ENCODE data around the gene PLCL1.

PLCL1 gene

GRCh38 chr2:198165289-198165688 lies 360.9 kb downstream of the PLCL1 start:
- in situ Hi-C loops (cut with HindIII; ENCODE audit: low pct_ligation_motif_present, low sequenced_read_pairs) = no loop called here
- H3K27ac ChIP-seq = no peak overlapping the region
- H3K36me3 ChIP-seq (replicated peaks) = no peaks in the 10 kb centered on the region
- no peak overlapping the region for H3K4me3 ChIP-seq (ENCODE audit: low read depth, low read length)
- DNase-seq = no peak
- TF ChIP-seq CTCF (IDR thresholded peaks at IDR 0.05; ENCODE audit: low read depth, low read length, missing control alignments) = no peak
- H3K27me3 ChIP-seq (replicated peaks) = no peaks in the 10 kb centered on the region

GRCh38 chr2:198167346-198167745 lies 363.0 kb downstream of the PLCL1 start:
- in situ Hi-C loops (cut with HindIII; ENCODE audit: low pct_ligation_motif_present, low sequenced_read_pairs) = no loop called here
- H3K36me3 ChIP-seq (replicated peaks) = no peaks in the 10 kb centered on the region

GRCh38 chr2:198168651-198169050 lies 364.3 kb downstream of the PLCL1 start:
- H3K27ac ChIP-seq = no peak overlapping the region
- in situ Hi-C loops (cut with HindIII; ENCODE audit: low pct_ligation_motif_present, low sequenced_read_pairs) = no loop called here
- TF ChIP-seq CTCF (IDR thresholded peaks at IDR 0.05; ENCODE audit: low read depth, low read length, missing control alignments) = no peak
- H3K4me3 ChIP-seq (ENCODE audit: low read depth, low read length) = no peak overlapping the region
- no peaks in the 10 kb centered on the region for H3K27me3 ChIP-seq (replicated peaks)
- no peaks in the 10 kb centered on the region for H3K36me3 ChIP-seq (replicated peaks)
- DNase-seq = no peak

More at GRCh38 chr2:198167346-198167745, 363.0 kb downstream of the PLCL1 start:
- no peak for DNase-seq
- no peak for TF ChIP-seq CTCF (IDR thresholded peaks at IDR 0.05; ENCODE audit: low read depth, low read length, missing control alignments)
- H3K27me3 ChIP-seq (replicated peaks) = no peaks in the 10 kb centered on the region
- H3K27ac ChIP-seq = no peak overlapping the region
- no peak overlapping the region for H3K4me3 ChIP-seq (ENCODE audit: low read depth, low read length)

- no peak for DNase-seq
- no peak for TF ChIP-seq CTCF (IDR thresholded peaks at IDR 0.05; ENCODE audit: low read depth, low read length, missing control alignments)
- Histone ChIP-seq H3K36me3 (replicated peaks) (no peaks in the 10 kb centered on the region), H3K27ac (no peak overlapping the region), H3K4me3 (ENCODE audit: low read depth, low read length) (no peak overlapping the region), H3K27me3 (replicated peaks) (no peaks in the 10 kb centered on the region)
- in situ Hi-C loops (cut with HindIII; ENCODE audit: low pct_ligation_motif_present, low sequenced_read_pairs) = no loop called here
Measured at GRCh38 chr2:198173242-198173641, 368.8 kb downstream of the PLCL1 start.

GRCh38 chr2:198173864-198174263 lies 369.5 kb downstream of the PLCL1 start:
- no peaks in the 10 kb centered on the region for H3K36me3 ChIP-seq (replicated peaks)
- no peaks in the 10 kb centered on the region for H3K27me3 ChIP-seq (replicated peaks)
- no peak overlapping the region for H3K4me3 ChIP-seq (ENCODE audit: low read depth, low read length)
- TF ChIP-seq CTCF (IDR thresholded peaks at IDR 0.05; ENCODE audit: low read depth, low read length, missing control alignments) = no peak
- no peak overlapping the region for H3K27ac ChIP-seq
- in situ Hi-C loops (cut with HindIII; ENCODE audit: low pct_ligation_motif_present, low sequenced_read_pairs) = no loop called here
- no peak for DNase-seq

- no peak for TF ChIP-seq CTCF (IDR thresholded peaks at IDR 0.05; ENCODE audit: low read depth, low read length, missing control alignments)
- Histone ChIP-seq H3K4me3 (ENCODE audit: low read depth, low read length) (no peak overlapping the region), H3K36me3 (replicated peaks) (no peaks in the 10 kb centered on the region), H3K27me3 (replicated peaks) (no peaks in the 10 kb centered on the region), H3K27ac (no peak overlapping the region)
- DNase-seq = no peak
- in situ Hi-C loops (cut with HindIII; ENCODE audit: low pct_ligation_motif_present, low sequenced_read_pairs) = no loop called here
Measured at GRCh38 chr2:198175271-198175670, 370.9 kb downstream of the PLCL1 start.
